ENCODE measurements around the gene AFAP1L1.

The AFAP1L1 gene

DNA sequence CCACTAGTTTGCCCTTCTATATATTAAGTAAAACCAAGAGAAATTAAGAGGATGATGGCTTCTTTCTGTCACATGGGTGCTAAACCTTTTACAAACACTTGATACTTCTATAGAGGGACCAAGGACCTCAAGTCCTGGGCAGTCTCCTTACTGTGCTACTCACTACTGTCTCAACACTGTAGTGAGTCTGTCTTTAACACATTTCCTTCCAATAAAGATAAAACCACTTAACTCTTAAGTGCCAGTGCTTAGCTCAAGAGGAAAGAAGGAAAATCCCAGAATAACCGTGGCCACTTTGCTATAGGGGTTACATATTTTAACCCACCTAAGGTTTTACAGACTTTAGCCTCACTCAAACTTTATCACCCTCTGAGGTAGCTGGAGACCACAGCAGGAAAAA, 69.3 kb downstream of the AFAP1L1 start:
- H3K27ac ChIP-seq = no peak overlapping the region
- no peak for TF ChIP-seq ZFX (IDR thresholded peaks at IDR 0.05; ENCODE audit: borderline replicate concordance)
- TF ChIP-seq, protein P1, sequence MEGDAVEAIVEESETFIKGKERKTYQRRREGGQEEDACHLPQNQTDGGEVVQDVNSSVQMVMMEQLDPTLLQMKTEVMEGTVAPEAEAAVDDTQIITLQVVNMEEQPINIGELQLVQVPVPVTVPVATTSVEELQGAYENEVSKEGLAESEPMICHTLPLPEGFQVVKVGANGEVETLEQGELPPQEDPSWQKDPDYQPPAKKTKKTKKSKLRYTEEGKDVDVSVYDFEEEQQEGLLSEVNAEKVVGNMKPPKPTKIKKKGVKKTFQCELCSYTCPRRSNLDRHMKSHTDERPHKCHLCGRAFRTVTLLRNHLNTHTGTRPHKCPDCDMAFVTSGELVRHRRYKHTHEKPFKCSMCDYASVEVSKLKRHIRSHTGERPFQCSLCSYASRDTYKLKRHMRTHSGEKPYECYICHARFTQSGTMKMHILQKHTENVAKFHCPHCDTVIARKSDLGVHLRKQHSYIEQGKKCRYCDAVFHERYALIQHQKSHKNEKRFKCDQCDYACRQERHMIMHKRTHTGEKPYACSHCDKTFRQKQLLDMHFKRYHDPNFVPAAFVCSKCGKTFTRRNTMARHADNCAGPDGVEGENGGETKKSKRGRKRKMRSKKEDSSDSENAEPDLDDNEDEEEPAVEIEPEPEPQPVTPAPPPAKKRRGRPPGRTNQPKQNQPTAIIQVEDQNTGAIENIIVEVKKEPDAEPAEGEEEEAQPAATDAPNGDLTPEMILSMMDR (IDR thresholded peaks at IDR 0.05) = no peak

DNA sequence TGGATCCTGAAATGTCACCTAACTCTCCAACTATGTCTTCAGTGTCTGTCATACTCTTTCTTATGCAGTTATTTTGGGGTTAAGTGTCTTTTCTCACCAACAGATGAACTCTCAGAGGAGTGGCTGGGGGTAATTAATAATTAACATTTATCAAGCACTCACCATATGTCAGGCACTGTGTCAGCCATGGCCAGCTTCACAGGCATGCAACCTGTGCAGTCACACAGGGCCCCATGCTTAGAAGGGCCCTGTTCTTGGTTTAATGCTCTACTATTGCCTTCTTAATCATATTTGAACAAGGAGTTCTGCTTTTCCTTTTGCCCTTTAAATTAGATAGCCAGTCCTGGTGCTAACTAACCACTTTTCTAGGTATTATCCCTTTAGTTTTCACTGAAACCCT, 70.2 kb downstream of the AFAP1L1 start:
- TF ChIP-seq ZFX (IDR thresholded peaks at IDR 0.05; ENCODE audit: borderline replicate concordance) = no peak
- TF ChIP-seq, protein P1 (IDR thresholded peaks at IDR 0.05) = no peak
- no peak overlapping the region for H3K27ac ChIP-seq

DNA sequence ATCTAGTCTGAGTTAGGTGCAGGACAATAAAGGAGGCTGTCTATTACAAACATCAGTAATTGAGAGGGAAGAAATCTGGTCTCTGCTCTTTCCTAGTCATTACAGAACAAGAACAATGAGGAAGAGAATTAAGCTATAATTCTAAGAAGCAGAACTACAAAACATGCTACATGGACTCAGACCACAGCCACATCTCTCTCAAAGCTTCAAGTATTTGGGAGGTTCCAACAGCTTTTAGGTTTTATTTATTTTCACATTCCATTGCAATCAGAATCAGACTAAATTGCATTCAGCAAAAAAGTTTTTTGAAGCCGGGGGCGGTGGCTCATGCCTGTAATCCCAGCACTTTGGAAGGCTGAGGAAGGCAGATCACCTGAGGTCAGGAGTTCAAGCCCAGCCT, 72.5 kb downstream of the AFAP1L1 start:
- TF ChIP-seq, protein P1 (IDR thresholded peaks at IDR 0.05) = no peak
- peak overlapping the region; percentile 87 for H3K27ac ChIP-seq

DNA sequence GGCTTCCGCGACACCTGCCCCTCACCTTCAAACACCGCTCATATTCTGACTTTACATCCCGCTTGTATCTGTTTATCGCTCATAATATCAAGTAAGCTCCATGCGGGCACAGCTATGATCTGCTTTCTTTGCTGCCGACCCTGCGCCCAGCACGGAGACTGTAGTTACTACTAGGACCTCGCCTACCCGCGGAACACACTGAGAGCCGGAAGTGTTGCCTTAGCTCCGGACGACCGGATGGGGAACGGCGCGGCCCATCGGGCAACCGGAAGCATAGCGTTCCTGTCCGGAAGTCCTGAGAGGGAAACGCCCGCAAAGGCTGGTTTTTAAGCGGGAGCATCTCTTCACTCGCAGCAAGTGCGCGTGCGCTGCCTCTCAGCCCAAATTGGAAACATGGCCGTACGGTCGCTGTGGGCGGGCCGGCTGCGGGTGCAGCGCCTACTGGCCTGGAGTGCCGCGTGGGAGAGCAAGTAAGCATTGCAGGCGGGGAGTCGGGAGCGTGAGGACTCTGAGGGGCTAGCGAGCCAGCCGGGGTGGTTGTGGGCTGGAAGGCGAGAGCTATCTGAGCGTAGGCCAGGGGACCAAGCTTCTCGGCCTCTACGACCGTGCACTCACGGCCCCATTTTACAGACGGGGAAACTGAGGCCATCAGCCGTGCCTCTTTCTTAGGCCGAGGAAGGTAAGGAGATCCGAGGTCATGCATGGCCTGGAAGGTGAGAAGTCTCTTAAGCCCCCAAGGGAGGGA, 73.7 kb downstream of the AFAP1L1 start, which contains the start of gene GRPEL2:
Gene GRPEL2 (plus strand): TSS at position 353 of the 745 bp plus-strand sequence. CDS start 41 bp downstream, at position 394.
- peak within 1 kb of the TSS; percentile 87 for H3K27ac ChIP-seq
- no peak for TF ChIP-seq ZFX (IDR thresholded peaks at IDR 0.05; ENCODE audit: borderline replicate concordance)
- TF ChIP-seq, protein P1 (IDR thresholded peaks at IDR 0.05) = no peak

DNA sequence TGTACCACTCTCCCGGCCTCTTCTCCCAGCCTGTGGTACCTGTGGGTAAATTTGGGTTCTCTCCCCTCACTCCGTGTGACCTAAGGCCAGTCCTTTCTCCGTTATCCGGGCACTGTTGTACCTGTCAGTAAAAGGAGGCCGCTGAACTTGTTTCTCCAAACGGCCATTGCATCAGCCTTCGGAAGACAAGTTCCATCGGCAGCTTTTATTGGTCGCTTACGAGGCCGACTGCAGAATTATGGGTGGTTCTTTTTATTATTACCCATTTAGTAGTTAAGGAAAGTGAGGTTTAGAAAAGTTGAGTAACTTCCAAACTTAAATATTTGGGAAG, 74.2 kb downstream of the AFAP1L1 start:
- TF ChIP-seq ZFX (IDR thresholded peaks at IDR 0.05; ENCODE audit: borderline replicate concordance) = no peak
- TF ChIP-seq, protein P1 (IDR thresholded peaks at IDR 0.05) = no peak
- peak overlapping the region; percentile 87 for H3K27ac ChIP-seq

DNA sequence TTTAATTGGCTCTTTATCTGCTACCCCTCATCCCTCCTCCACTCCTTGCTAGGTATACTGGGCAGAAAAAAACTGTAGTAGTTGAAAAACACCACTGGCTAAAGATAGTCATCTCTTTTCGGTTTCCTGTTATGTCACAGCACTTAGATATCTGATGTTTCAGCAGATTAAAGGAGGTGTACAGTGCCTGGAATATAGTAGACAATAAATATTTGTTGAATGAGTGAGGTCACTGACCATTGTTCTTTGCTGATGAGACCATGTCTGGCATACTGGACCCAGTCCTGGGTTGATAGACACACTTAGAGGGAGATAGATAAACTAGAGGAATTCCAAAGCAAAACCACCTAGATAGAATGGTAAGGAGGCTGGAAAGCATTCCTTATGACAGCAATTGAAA, 76.9 kb downstream of the AFAP1L1 start:
- H3K27ac ChIP-seq = no peak overlapping the region
- no peak for TF ChIP-seq ZFX (IDR thresholded peaks at IDR 0.05; ENCODE audit: borderline replicate concordance)
- TF ChIP-seq, protein P1 (IDR thresholded peaks at IDR 0.05) = no peak

DNA sequence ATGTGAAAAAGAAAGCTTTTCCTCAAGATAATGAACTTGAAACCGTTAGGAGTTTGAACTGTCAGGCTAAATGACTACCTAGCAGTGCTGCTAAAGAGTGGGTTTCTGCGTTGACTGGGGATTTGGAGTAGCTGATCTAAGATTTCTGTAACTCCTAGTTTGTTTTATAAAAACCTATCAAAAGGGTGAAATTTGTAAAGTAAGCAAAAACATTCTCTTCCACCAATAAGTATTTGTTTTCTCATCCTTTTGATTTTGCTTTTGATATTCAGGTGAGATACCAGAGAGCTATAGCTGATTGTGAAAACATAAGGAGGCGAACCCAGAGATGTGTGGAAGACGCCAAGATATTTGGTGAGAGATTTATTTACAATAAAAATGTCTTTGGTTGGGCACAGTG, 77.7 kb downstream of the AFAP1L1 start:
- TF ChIP-seq, protein P1 (IDR thresholded peaks at IDR 0.05) = no peak
- TF ChIP-seq ZFX (IDR thresholded peaks at IDR 0.05; ENCODE audit: borderline replicate concordance) = no peak
- no peak overlapping the region for H3K27ac ChIP-seq
